ENCODE data around the gene SRC.

DNA sequence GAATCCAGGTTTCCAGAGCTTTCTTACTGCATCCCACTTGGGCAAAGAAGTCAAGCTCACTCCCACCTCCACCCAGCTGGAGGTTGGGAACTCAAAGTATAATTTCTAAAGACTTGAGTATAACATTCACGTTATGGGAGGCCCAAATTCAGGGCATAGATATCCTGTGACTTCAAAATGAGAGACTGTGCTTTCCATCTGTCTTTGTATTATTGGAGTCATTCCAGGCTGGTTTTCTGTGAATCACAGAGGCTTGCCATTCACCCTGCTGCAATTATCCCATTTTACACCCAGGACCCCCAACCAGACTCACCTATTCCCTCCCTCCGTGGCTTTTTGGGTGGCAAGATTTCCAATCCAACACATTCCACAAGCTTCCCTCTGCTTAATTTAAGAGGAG, 19.3 kb upstream of the SRC start:
- TF ChIP-seq, protein P1, sequence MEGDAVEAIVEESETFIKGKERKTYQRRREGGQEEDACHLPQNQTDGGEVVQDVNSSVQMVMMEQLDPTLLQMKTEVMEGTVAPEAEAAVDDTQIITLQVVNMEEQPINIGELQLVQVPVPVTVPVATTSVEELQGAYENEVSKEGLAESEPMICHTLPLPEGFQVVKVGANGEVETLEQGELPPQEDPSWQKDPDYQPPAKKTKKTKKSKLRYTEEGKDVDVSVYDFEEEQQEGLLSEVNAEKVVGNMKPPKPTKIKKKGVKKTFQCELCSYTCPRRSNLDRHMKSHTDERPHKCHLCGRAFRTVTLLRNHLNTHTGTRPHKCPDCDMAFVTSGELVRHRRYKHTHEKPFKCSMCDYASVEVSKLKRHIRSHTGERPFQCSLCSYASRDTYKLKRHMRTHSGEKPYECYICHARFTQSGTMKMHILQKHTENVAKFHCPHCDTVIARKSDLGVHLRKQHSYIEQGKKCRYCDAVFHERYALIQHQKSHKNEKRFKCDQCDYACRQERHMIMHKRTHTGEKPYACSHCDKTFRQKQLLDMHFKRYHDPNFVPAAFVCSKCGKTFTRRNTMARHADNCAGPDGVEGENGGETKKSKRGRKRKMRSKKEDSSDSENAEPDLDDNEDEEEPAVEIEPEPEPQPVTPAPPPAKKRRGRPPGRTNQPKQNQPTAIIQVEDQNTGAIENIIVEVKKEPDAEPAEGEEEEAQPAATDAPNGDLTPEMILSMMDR (conservative IDR thresholded peaks at IDR 0.05; ENCODE audit: low read depth, low read length): no peak
- TF ChIP-seq EZH2 (IDR thresholded peaks at IDR 0.05; ENCODE audit: low read length, unreplicated experiment): no peak

Measured in PC-3 (cell line).